Measurements from ENCODE around the gene STK33.

- TF ChIP-seq, protein P1, sequence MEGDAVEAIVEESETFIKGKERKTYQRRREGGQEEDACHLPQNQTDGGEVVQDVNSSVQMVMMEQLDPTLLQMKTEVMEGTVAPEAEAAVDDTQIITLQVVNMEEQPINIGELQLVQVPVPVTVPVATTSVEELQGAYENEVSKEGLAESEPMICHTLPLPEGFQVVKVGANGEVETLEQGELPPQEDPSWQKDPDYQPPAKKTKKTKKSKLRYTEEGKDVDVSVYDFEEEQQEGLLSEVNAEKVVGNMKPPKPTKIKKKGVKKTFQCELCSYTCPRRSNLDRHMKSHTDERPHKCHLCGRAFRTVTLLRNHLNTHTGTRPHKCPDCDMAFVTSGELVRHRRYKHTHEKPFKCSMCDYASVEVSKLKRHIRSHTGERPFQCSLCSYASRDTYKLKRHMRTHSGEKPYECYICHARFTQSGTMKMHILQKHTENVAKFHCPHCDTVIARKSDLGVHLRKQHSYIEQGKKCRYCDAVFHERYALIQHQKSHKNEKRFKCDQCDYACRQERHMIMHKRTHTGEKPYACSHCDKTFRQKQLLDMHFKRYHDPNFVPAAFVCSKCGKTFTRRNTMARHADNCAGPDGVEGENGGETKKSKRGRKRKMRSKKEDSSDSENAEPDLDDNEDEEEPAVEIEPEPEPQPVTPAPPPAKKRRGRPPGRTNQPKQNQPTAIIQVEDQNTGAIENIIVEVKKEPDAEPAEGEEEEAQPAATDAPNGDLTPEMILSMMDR (conservative IDR thresholded peaks at IDR 0.05 in 1 of 2, IDR thresholded peaks at IDR 0.05 in 1 of 2; ENCODE audit: low read depth in 1 of 2, low read length in 2 of 2), result no peak
- TF ChIP-seq EZH2 (IDR thresholded peaks at IDR 0.05; ENCODE audit: low read length, missing control alignments), result no peak
Measured at GRCh38 chr11:8523396-8523795, 70.6 kb downstream of the STK33 start.
